ENCODE data around the gene FAM219A.

DNA sequence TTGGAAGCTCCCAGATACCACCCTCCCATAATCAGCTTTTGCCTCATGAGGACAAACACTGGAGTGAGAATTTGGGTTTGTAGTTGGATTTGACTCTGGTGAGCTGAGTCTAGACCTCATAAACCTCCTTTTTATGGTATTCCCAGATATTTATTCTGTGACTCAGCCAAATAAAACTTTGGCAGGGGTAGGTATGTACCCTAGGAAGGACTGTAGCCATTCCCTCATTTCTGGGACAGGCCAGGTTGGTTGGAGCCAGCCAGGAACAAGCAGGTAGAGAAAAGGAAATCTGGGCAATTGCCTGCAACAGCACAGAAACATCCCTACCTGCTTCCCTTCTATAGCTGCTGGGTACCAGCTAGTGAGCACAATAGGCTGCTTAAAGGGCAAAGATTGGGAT, 45.0 kb upstream of the FAM219A start:
- TF ChIP-seq, protein P1, sequence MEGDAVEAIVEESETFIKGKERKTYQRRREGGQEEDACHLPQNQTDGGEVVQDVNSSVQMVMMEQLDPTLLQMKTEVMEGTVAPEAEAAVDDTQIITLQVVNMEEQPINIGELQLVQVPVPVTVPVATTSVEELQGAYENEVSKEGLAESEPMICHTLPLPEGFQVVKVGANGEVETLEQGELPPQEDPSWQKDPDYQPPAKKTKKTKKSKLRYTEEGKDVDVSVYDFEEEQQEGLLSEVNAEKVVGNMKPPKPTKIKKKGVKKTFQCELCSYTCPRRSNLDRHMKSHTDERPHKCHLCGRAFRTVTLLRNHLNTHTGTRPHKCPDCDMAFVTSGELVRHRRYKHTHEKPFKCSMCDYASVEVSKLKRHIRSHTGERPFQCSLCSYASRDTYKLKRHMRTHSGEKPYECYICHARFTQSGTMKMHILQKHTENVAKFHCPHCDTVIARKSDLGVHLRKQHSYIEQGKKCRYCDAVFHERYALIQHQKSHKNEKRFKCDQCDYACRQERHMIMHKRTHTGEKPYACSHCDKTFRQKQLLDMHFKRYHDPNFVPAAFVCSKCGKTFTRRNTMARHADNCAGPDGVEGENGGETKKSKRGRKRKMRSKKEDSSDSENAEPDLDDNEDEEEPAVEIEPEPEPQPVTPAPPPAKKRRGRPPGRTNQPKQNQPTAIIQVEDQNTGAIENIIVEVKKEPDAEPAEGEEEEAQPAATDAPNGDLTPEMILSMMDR (IDR thresholded peaks at IDR 0.05): no peak
- TF ChIP-seq POLR2A (IDR thresholded peaks at IDR 0.05): no peak

Data from esophagus squamous epithelium (tissue), 4 donors.